SK-N-SH treated with all-trans-retinoic acid at 6 μM for 48 hours (cell line): ENCODE results near the gene SERINC3.

Source experiments
- ATAC-seq: fragments of 200-7000 bp; cut with Tn5 transposase; 3 replicates; pipeline ENCODE4 v1.9.1; 2020; ENCODE audit warnings: mild to moderate bottlenecking, moderate library complexity
- ARNTL ChIP-seq: fragments of 450-650 bp; formaldehyde crosslinking; IDR thresholded peaks from 2 replicates; pipeline ENCODE4 v1.5.0; 2020; ENCODE audit warnings: low read depth, mild to moderate bottlenecking, moderate library complexity, borderline replicate concordance
- BACH2 ChIP-seq: fragments of 250-450 bp; sonication (Bioruptor Pico); IDR thresholded peaks from 2 replicates; pipeline ENCODE4 v1.9.0; 2021; ENCODE audit warnings: mild to moderate bottlenecking, borderline replicate concordance
- CSDC2 ChIP-seq: fragments of 250-450 bp; sonication (Bioruptor Pico); IDR thresholded peaks from 2 replicates; pipeline ENCODE4 v1.5.0; 2020; ENCODE audit warnings: mild to moderate bottlenecking, moderate library complexity
- ESRRG ChIP-seq: fragments of 250-450 bp; sonication (Bioruptor Pico); IDR thresholded peaks from 2 replicates; pipeline ENCODE4 v1.6.1; 2021; ENCODE audit warnings: mild to moderate bottlenecking
- GLIS3 ChIP-seq: fragments of 250-450 bp; sonication (Bioruptor Pico); IDR thresholded peaks from 2 replicates; pipeline ENCODE4 v1.5.0; 2020; ENCODE audit warnings: mild to moderate bottlenecking, moderate library complexity
- ISL1 ChIP-seq: fragments of 250-450 bp; sonication (Bioruptor Pico); IDR thresholded peaks from 2 replicates; pipeline ENCODE4 v2.1.2; 2022; ENCODE audit warnings: mild to moderate bottlenecking, moderate library complexity
- OSR1 ChIP-seq: fragments of 250-450 bp; sonication (Bioruptor Pico); IDR thresholded peaks from 2 replicates; pipeline ENCODE4 v1.8.0; 2022; ENCODE audit warnings: moderate library complexity, mild to moderate bottlenecking, inconsistent platforms
- PPARA ChIP-seq: fragments of 250-450 bp; sonication (Bioruptor Pico); IDR thresholded peaks from 2 replicates; pipeline ENCODE4 v1.5.0; 2020; ENCODE audit warnings: mild to moderate bottlenecking, borderline replicate concordance
- RARB ChIP-seq: fragments of 250-450 bp; sonication (Bioruptor Pico); IDR thresholded peaks from 2 replicates; pipeline ENCODE4 v1.8.0; 2021; ENCODE audit warnings: mild to moderate bottlenecking, moderate library complexity
- TCF4 ChIP-seq: fragments of 250-450 bp; sonication (Bioruptor Pico); IDR thresholded peaks from 2 replicates; pipeline ENCODE4 v1.8.0; 2021; ENCODE audit warnings: mild to moderate bottlenecking, moderate library complexity, borderline replicate concordance
- TOX ChIP-seq: fragments of 250-450 bp; sonication (Bioruptor Pico); IDR thresholded peaks from 2 replicates; pipeline ENCODE4 v1.8.0; 2021; ENCODE audit warnings: mild to moderate bottlenecking, moderate library complexity, borderline replicate concordance
- ZC3H10 ChIP-seq: fragments of 250-450 bp; sonication (Bioruptor Pico); IDR thresholded peaks from 2 replicates; pipeline ENCODE4 v1.5.1; 2021; ENCODE audit warnings: mild to moderate bottlenecking, moderate library complexity
- ZFP3 ChIP-seq: fragments of 250-450 bp; sonication (Bioruptor Pico); IDR thresholded peaks from 2 replicates; pipeline ENCODE4 v1.5.0; 2020; ENCODE audit warnings: mild to moderate bottlenecking, moderate library complexity
- ZFP30 ChIP-seq: fragments of 450-650 bp; formaldehyde crosslinking; IDR thresholded peaks from 2 replicates; pipeline ENCODE4 v1.5.0; 2022; ENCODE audit warnings: mild to moderate bottlenecking, moderate library complexity
- ZNF565 ChIP-seq: fragments of 450-650 bp; formaldehyde crosslinking; conservative IDR thresholded peaks from 2 replicates; pipeline ENCODE4 v1.5.0; 2020; ENCODE audit warnings: low read depth, mild to moderate bottlenecking, moderate library complexity
- ZNF70 ChIP-seq: fragments of 450-650 bp; formaldehyde crosslinking; IDR thresholded peaks from 2 replicates; pipeline ENCODE4 v1.5.0; 2020; ENCODE audit warnings: mild to moderate bottlenecking, moderate library complexity
- ZNF8 ChIP-seq: fragments of 450-650 bp; formaldehyde crosslinking; IDR thresholded peaks from 2 replicates; pipeline ENCODE4 v1.5.0; 2020; ENCODE audit warnings: mild to moderate bottlenecking, moderate library complexity
- TF ChIP-seq, protein P1 (sequence below): fragments of 250-450 bp; sonication (Bioruptor Pico); IDR thresholded peaks from 2 replicates; pipeline ENCODE4 v1.5.1; 2021; ENCODE audit warnings: mild to moderate bottlenecking, moderate library complexity
- TF ChIP-seq, protein P2 (sequence below): fragments of 250-450 bp; sonication (Bioruptor Pico); IDR thresholded peaks from 2 replicates; pipeline ENCODE4 v1.8.0; 2021; ENCODE audit warnings: low read depth, mild to moderate bottlenecking, moderate library complexity, borderline replicate concordance
- TF ChIP-seq, protein P3 (sequence below): fragments of 250-450 bp; sonication (Bioruptor Pico); IDR thresholded peaks from 2 replicates; pipeline ENCODE4 v1.5.0; 2020; ENCODE audit warnings: mild to moderate bottlenecking, moderate library complexity
- TF ChIP-seq, protein P4 (sequence below): fragments of 250-450 bp; sonication (Bioruptor Pico); IDR thresholded peaks from 2 replicates; pipeline ENCODE4 v1.8.0; 2020; ENCODE audit warnings: mild to moderate bottlenecking, moderate library complexity, borderline replicate concordance

SERINC3 gene

DNA sequence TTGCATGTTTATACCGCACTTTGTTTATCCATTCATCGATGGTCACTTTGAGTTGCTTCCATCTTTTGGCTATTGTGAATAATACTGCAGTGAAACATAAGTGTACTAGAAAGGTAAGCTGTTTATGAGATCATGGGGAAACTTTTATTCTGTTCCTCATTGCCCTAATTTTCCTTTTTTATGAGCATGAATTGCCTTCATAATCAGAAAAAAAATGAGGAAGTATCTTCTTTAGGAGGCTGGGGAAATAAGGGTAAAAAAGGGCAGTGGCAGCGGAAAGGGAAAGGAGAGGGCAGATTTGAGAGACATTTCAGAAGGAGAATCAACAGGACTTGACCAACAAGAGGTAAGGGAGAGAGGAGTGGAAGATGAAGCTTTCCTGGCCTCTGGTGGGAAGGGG, 14.3 kb upstream of the SERINC3 start:
- ATAC-seq: no peak
- TF ChIP-seq ZNF565 (CRISPR knock-in tag): no peak
- TF ChIP-seq ZNF8 (CRISPR knock-in tag): no peak
- TF ChIP-seq, protein P1, sequence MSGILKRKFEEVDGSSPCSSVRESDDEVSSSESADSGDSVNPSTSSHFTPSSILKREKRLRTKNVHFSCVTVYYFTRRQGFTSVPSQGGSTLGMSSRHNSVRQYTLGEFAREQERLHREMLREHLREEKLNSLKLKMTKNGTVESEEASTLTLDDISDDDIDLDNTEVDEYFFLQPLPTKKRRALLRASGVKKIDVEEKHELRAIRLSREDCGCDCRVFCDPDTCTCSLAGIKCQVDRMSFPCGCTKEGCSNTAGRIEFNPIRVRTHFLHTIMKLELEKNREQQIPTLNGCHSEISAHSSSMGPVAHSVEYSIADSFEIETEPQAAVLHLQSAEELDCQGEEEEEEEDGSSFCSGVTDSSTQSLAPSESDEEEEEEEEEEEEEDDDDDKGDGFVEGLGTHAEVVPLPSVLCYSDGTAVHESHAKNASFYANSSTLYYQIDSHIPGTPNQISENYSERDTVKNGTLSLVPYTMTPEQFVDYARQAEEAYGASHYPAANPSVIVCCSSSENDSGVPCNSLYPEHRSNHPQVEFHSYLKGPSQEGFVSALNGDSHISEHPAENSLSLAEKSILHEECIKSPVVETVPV (CRISPR knock-in tag): no peak
- no peak for TF ChIP-seq CSDC2
- TF ChIP-seq ISL1: no peak
- TF ChIP-seq, protein P2, sequence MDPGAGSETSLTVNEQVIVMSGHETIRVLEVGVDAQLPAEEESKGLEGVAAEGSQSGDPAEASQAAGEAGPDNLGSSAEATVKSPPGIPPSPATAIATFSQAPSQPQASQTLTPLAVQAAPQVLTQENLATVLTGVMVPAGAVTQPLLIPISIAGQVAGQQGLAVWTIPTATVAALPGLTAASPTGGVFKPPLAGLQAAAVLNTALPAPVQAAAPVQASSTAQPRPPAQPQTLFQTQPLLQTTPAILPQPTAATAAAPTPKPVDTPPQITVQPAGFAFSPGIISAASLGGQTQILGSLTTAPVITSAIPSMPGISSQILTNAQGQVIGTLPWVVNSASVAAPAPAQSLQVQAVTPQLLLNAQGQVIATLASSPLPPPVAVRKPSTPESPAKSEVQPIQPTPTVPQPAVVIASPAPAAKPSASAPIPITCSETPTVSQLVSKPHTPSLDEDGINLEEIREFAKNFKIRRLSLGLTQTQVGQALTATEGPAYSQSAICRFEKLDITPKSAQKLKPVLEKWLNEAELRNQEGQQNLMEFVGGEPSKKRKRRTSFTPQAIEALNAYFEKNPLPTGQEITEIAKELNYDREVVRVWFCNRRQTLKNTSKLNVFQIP (CRISPR knock-in tag): no peak
- TF ChIP-seq RARB: no peak
- no peak for TF ChIP-seq ZFP3 (CRISPR knock-in tag)
- TF ChIP-seq ESRRG (CRISPR knock-in tag): no peak
- TF ChIP-seq, protein P3, sequence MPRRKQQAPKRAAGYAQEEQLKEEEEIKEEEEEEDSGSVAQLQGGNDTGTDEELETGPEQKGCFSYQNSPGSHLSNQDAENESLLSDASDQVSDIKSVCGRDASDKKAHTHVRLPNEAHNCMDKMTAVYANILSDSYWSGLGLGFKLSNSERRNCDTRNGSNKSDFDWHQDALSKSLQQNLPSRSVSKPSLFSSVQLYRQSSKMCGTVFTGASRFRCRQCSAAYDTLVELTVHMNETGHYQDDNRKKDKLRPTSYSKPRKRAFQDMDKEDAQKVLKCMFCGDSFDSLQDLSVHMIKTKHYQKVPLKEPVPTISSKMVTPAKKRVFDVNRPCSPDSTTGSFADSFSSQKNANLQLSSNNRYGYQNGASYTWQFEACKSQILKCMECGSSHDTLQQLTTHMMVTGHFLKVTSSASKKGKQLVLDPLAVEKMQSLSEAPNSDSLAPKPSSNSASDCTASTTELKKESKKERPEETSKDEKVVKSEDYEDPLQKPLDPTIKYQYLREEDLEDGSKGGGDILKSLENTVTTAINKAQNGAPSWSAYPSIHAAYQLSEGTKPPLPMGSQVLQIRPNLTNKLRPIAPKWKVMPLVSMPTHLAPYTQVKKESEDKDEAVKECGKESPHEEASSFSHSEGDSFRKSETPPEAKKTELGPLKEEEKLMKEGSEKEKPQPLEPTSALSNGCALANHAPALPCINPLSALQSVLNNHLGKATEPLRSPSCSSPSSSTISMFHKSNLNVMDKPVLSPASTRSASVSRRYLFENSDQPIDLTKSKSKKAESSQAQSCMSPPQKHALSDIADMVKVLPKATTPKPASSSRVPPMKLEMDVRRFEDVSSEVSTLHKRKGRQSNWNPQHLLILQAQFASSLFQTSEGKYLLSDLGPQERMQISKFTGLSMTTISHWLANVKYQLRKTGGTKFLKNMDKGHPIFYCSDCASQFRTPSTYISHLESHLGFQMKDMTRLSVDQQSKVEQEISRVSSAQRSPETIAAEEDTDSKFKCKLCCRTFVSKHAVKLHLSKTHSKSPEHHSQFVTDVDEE (CRISPR knock-in tag): no peak
- TF ChIP-seq ZFP30 (CRISPR knock-in tag): no peak
- no peak for TF ChIP-seq TCF4 (CRISPR knock-in tag)
- TF ChIP-seq ZC3H10: no peak
- TF ChIP-seq ARNTL (CRISPR knock-in tag): no peak
- no peak for TF ChIP-seq ZNF70 (CRISPR knock-in tag)
- TF ChIP-seq PPARA: no peak

DNA sequence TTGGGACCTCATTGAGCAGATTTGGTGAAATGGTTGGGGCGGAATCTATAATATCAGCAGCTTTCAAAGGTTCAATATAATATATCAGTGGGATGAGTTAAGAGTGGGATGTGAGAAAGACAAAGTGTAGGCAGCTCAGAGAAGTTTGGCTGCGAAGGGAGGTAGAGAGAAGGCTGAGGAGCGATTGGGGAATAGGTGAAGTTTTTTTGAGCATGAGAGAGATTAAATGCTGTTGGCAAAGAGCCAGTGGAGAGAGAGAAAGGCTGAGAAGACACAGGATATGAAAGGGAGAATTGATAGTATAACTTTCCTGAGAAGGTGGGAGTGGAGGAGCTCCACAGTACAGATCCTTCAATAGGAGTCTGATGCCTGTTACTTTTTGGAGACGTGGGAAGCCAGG, 12.1 kb upstream of the SERINC3 start:
- ATAC-seq: no peak
- TF ChIP-seq OSR1 (no peak), RARB (no peak), PPARA (no peak), ZC3H10 (no peak)

DNA sequence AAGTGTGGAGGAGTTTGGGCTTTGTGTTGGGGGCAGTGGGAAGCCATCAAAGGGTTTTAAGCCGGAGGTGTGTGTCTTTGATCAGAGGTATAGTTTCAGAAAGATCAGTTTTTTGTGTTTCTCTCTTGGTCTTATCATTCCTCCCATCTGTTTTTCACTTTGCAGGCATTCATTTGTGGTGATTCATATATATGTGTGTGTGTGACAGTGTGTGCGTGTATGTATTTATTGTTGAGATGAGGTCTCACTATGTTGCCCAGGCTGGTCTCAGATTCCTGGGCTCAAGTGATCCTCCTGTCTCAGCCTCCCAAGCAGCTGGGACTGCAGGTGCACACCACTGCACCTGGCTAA, 11.1 kb upstream of the SERINC3 start:
- peak; percentile 34 for ATAC-seq
- TF ChIP-seq ZFP3 (CRISPR knock-in tag) (no peak), TCF4 (CRISPR knock-in tag) (no peak), CSDC2 (no peak), GLIS3 (no peak), ZNF70 (CRISPR knock-in tag) (no peak), ZC3H10 (no peak), ZNF8 (CRISPR knock-in tag) (no peak), ARNTL (CRISPR knock-in tag) (no peak), BACH2 (CRISPR knock-in tag) (no peak), TOX (CRISPR knock-in tag) (no peak)
- TF ChIP-seq, protein P2 (CRISPR knock-in tag): no peak
- TF ChIP-seq, protein P4, sequence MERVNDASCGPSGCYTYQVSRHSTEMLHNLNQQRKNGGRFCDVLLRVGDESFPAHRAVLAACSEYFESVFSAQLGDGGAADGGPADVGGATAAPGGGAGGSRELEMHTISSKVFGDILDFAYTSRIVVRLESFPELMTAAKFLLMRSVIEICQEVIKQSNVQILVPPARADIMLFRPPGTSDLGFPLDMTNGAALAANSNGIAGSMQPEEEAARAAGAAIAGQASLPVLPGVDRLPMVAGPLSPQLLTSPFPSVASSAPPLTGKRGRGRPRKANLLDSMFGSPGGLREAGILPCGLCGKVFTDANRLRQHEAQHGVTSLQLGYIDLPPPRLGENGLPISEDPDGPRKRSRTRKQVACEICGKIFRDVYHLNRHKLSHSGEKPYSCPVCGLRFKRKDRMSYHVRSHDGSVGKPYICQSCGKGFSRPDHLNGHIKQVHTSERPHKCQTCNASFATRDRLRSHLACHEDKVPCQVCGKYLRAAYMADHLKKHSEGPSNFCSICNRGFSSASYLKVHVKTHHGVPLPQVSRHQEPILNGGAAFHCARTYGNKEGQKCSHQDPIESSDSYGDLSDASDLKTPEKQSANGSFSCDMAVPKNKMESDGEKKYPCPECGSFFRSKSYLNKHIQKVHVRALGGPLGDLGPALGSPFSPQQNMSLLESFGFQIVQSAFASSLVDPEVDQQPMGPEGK (CRISPR knock-in tag): no peak
- TF ChIP-seq, protein P3 (CRISPR knock-in tag): no peak
- TF ChIP-seq, all 23 proteins: peak for 0
